Left ventricle myocardium inferior (tissue), 1 donor: Measurements from ENCODE around the gene PLXNB2. TPM values are rescaled to one million over a fixed set of nuclear protein-coding genes. Genes with fewer than 3 reads are reported as not detected.
A peak's percentile ranks its signal among the peaks of the same experiment; 100 is the strongest.

Source experiments
- DNase-seq: peaks from one replicate; pipeline ENCODE4 v3.0.0-alpha.2; 2020
- H3K27ac ChIP-seq: fragments of 200-600 bp; replicated peaks from 2 replicates; pipeline ENCODE4 v1.8.0; 2021
- H3K27me3 ChIP-seq: fragments of 200-600 bp; 2 replicates; pipeline ENCODE4 v1.8.0; 2021; ENCODE audit warnings: low read depth
- H3K36me3 ChIP-seq: fragments of 200-600 bp; 2 replicates; pipeline ENCODE4 v1.8.0; 2021
- H3K4me1 ChIP-seq: fragments of 200-600 bp; 2 replicates; pipeline ENCODE4 v1.8.0; 2021
- H3K4me3 ChIP-seq: fragments of 200-600 bp; 2 replicates; pipeline ENCODE4 v1.8.0; 2021; ENCODE audit warnings: mild to moderate bottlenecking, moderate library complexity
- H3K9me3 ChIP-seq: fragments of 200-600 bp; replicated peaks from 2 replicates; pipeline ENCODE4 v1.8.0; 2021
- CTCF ChIP-seq: fragments of 200-600 bp; IDR thresholded peaks from 2 replicates; pipeline ENCODE4 v1.8.0; 2021; ENCODE audit warnings: antibody characterized with exemption, mild to moderate bottlenecking, borderline replicate concordance
- intact Hi-C: fragments of 100-400 bp; cut with micrococcal nuclease; formaldehyde crosslinking; loops from one replicate; pipeline ENCODE4 v1.11.0; 2022
- total RNA-seq: library from RNA; stranded (reverse); fragmentation: NEBNext Ultra II Directional; extraction: Animal tissue kit (Norgen Biotek cat#: 25700); gene quantifications from one replicate; pipeline ENCODE4 v1.2.1, GENCODE V29; 2021
- donor health status: DM: no; HTN: yes; CAD: no; lungs with severe emphysema.

PLXNB2 gene
- total RNA-seq, 1 donor from 2014 or later: 50.2 TPM

GRCh38 chr22:50233223-50233622, 74.2 kb downstream of the PLXNB2 start:
- Histone ChIP-seq H3K36me3 (peaks cover 49% of the 10 kb centered on the region), H3K4me3 (no peak overlapping the region), H3K27me3 (no peaks in the 10 kb centered on the region), H3K27ac (no peak overlapping the region), H3K9me3 (no peaks in the 10 kb centered on the region), H3K4me1 (no peaks in the 10 kb centered on the region)
- intact Hi-C loops: no loop called here
- no peak for TF ChIP-seq CTCF
- DNase-seq: peak; percentile 11

GRCh38 chr22:50232481-50233151, 74.8 kb downstream of the PLXNB2 start:
- H3K27ac ChIP-seq: no peak overlapping the region
- H3K4me1 ChIP-seq: no peaks in the 10 kb centered on the region
- intact Hi-C loops: no loop called here
- H3K4me3 ChIP-seq: no peak overlapping the region
- TF ChIP-seq CTCF: no peak
- H3K27me3 ChIP-seq: no peaks in the 10 kb centered on the region
- no peaks in the 10 kb centered on the region for H3K9me3 ChIP-seq
- DNase-seq: no peak
- peaks cover 46% of the 10 kb centered on the region for H3K36me3 ChIP-seq

- Histone ChIP-seq H3K36me3 (peaks cover 64% of the 10 kb centered on the region), H3K4me3 (no peak overlapping the region), H3K9me3 (no peaks in the 10 kb centered on the region), H3K4me1 (no peaks in the 10 kb centered on the region), H3K27ac (no peak overlapping the region), H3K27me3 (no peaks in the 10 kb centered on the region)
- intact Hi-C loops: no loop called here
- DNase-seq: no peak
- TF ChIP-seq CTCF: no peak
Observed at GRCh38 chr22:50229370-50229769, 78.1 kb downstream of the PLXNB2 start.

GRCh38 chr22:50228366-50228765, 79.1 kb downstream of the PLXNB2 start:
- Histone ChIP-seq H3K36me3 (peaks cover 72% of the 10 kb centered on the region), H3K9me3 (no peaks in the 10 kb centered on the region), H3K4me1 (no peaks in the 10 kb centered on the region), H3K27me3 (no peaks in the 10 kb centered on the region), H3K4me3 (no peak overlapping the region), H3K27ac (no peak overlapping the region)
- intact Hi-C loops: no loop called here
- TF ChIP-seq CTCF: no peak
- DNase-seq: no peak

GRCh38 chr22:50227579-50228215, 79.7 kb downstream of the PLXNB2 start:
- no peaks in the 10 kb centered on the region for H3K9me3 ChIP-seq
- no peaks in the 10 kb centered on the region for H3K4me1 ChIP-seq
- intact Hi-C loops: no loop called here
- peaks cover 72% of the 10 kb centered on the region for H3K36me3 ChIP-seq
- no peak overlapping the region for H3K27ac ChIP-seq
- no peak for DNase-seq
- no peak overlapping the region for H3K4me3 ChIP-seq
- no peak for TF ChIP-seq CTCF
- H3K27me3 ChIP-seq: no peaks in the 10 kb centered on the region
